GM12878 (cell line): ENCODE measurements around the gene CYP51A1. TPM values are rescaled to one million over a fixed set of nuclear protein-coding genes. Genes with fewer than 3 reads are reported as not detected.

Source experiments
- ATAC-seq: fragments of 200-7000 bp; cut with Tn5 transposase; 3 replicates; pipeline ENCODE4 v1.9.1; 2020; ENCODE audit warnings: mild to moderate bottlenecking, moderate library complexity
- BruUV-seq: library from RNA; stranded (reverse); fragments of 400-500 nt; replicated peaks from 2 replicates; lab custom pipeline; 2021; lab: Mats Ljungman, UMichigan
- CTCF ChIA-PET: fragments of 300-600 bp; sonication (Branson Sonifier 250); formaldehyde crosslinking; extraction: SDS; loops from one replicate; lab custom pipeline; 2021; ENCODE audit warnings: inconsistent platforms; lab: Yijun Ruan, JAX
- POLR2A ChIA-PET: fragments of 350-600 bp; formaldehyde crosslinking; extraction: SDS; loops from one replicate; lab custom pipeline; 2021; ENCODE audit warnings: inconsistent platforms; lab: Charles Lee
- RAD21 ChIA-PET: fragments of 300-600 bp; sonication (Branson Sonifier 250); formaldehyde crosslinking; loops from one replicate; lab custom pipeline; 2023; ENCODE audit warnings: antibody characterized with exemption; ENCODE audit not compliant: unreplicated experiment; lab: Charles Lee
- SMC1A ChIA-PET: fragments of 300-600 bp; sonication (Branson Sonifier 250); formaldehyde crosslinking; loops from one replicate; lab custom pipeline; 2023; ENCODE audit not compliant: unreplicated experiment, uncharacterized antibody; lab: Charles Lee
- DNase-seq: peaks from one replicate; pipeline ENCODE4 v3.0.0-alpha.2; 2011; ENCODE audit warnings: low read depth, low spot score
- FAIRE-seq: peaks from 3 replicates; lab custom pipeline; 2011; peaks lifted over from hg19 to GRCh38; lab: Jason Lieb, UNC
- H2AFZ ChIP-seq: 2 replicates; pipeline ENCODE4 v1.6.0; 2011; ENCODE audit warnings: low read depth, low read length, control low read depth; ENCODE audit not compliant: control insufficient read depth
- H3K27ac ChIP-seq: 2 replicates; pipeline ENCODE4 v1.5.1; 2011; ENCODE audit warnings: control low read depth; ENCODE audit not compliant: control insufficient read depth, insufficient read depth
- H3K27me3 ChIP-seq, 2 experiments: replicated peaks in 1 of 2; 2 replicates each; pipeline versions ENCODE4 v1.6.0 to v1.6.1; 2011; ENCODE audit warnings: low read length in 1 of 2; ENCODE audit not compliant: control insufficient read depth in 2 of 2, insufficient read depth in 2 of 2
- H3K36me3 ChIP-seq, 2 experiments: 2 replicates each; pipeline ENCODE4 v1.5.1; 2011; ENCODE audit warnings: low read length in 1 of 2; ENCODE audit not compliant: control insufficient read depth in 2 of 2, insufficient read depth in 2 of 2
- H3K4me1 ChIP-seq: 2 replicates; pipeline ENCODE4 v1.6.1; 2011; ENCODE audit warnings: mild to moderate bottlenecking, low read length, moderate library complexity, mixed read lengths; ENCODE audit not compliant: control insufficient read depth, insufficient read depth
- H3K4me2 ChIP-seq: 2 replicates; pipeline ENCODE4 v1.6.0; 2011; ENCODE audit warnings: control low read depth; ENCODE audit not compliant: control insufficient read depth, insufficient read depth
- H3K4me3 ChIP-seq: fragments of 200-600 bp; sonication (generic); 2 replicates; pipeline ENCODE4 v1.5.1; 2016
- H3K79me2 ChIP-seq: 2 replicates; pipeline ENCODE4 v1.6.0; 2011; ENCODE audit warnings: low read length; ENCODE audit not compliant: control insufficient read depth, insufficient read depth
- H3K9ac ChIP-seq: 2 replicates; pipeline ENCODE4 v1.8.0; 2011; ENCODE audit warnings: low read length, control low read depth, mixed read lengths; ENCODE audit not compliant: control insufficient read depth, insufficient read depth
- H3K9me3 ChIP-seq: replicated peaks from 3 replicates; pipeline ENCODE4 v1.5.1; 2011; ENCODE audit warnings: mild to moderate bottlenecking, low read length; ENCODE audit not compliant: control insufficient read depth, insufficient read depth
- H4K20me1 ChIP-seq: 2 replicates; pipeline ENCODE4 v1.6.0; 2011; ENCODE audit not compliant: control insufficient read depth, insufficient read depth
- CHD4 ChIP-seq: fragments of 200-600 bp; sonication (generic); IDR thresholded peaks from 2 replicates; pipeline ENCODE4 v1.6.1; 2016; ENCODE audit warnings: mild to moderate bottlenecking
- EED ChIP-seq: sonication (generic); IDR thresholded peaks from 2 replicates; pipeline ENCODE4 v1.6.1; 2016; ENCODE audit warnings: antibody characterized with exemption, low read depth
- EP300 ChIP-seq, 2 experiments: fragments of 150-350 bp in 1 of 2; IDR thresholded peaks; 2 replicates each; pipeline ENCODE4 v1.6.1; 2011 to 2012; ENCODE audit warnings: low read depth in 2 of 2, low read length in 2 of 2, borderline replicate concordance in 1 of 2, improper control_type of control experiment in 1 of 2, inconsistent platforms in 1 of 2; ENCODE audit not compliant: control insufficient read depth in 1 of 2
- FOXM1 ChIP-seq: IDR thresholded peaks from 2 replicates; pipeline ENCODE4 v1.6.1; 2012; ENCODE audit warnings: low read depth, mild to moderate bottlenecking, inconsistent platforms, low read length, moderate library complexity
- PBX3 ChIP-seq: IDR thresholded peaks from 2 replicates; pipeline ENCODE4 v1.6.1; 2011; ENCODE audit warnings: mild to moderate bottlenecking, low read depth, low read length, moderate library complexity; ENCODE audit not compliant: insufficient replicate concordance
- POU2F2 ChIP-seq: IDR thresholded peaks from 3 replicates; pipeline ENCODE4 v1.6.1; 2011; ENCODE audit warnings: low read depth, mild to moderate bottlenecking, low read length, borderline replicate concordance
- RAD51 ChIP-seq: fragments of 450-650 bp; IDR thresholded peaks from 2 replicates; pipeline ENCODE4 v1.6.1; 2016; ENCODE audit warnings: moderate library complexity, mild to moderate bottlenecking, inconsistent platforms
- SP1 ChIP-seq: IDR thresholded peaks from one replicate; pipeline ENCODE4 v1.6.1; 2011; ENCODE audit warnings: low read depth, low read length
- STAT1 ChIP-seq: fragments of 450-650 bp; conservative IDR thresholded peaks from 2 replicates; pipeline ENCODE4 v1.6.1; 2014; ENCODE audit warnings: antibody characterized with exemption, mild to moderate bottlenecking
- TARDBP ChIP-seq: IDR thresholded peaks from 2 replicates; pipeline ENCODE4 v1.6.1; 2016; ENCODE audit warnings: borderline replicate concordance
- ZNF592 ChIP-seq: fragments of 450-650 bp; IDR thresholded peaks from 2 replicates; pipeline ENCODE4 v1.6.1; 2017; ENCODE audit warnings: mild to moderate bottlenecking, moderate library complexity
- whole genome bisulfite sequencing: methylation state at CpG from one replicate; pipeline ENCODE4 v1.1.6; 2016; ENCODE audit warnings: low lambda C conversion rate; ENCODE audit not compliant: insufficient replicate concordance, insufficient coverage; ENCODE audit errors: missing lambda C conversion rate; 5-methylcytosine and 5-hydroxymethylcytosine counted together
- in situ Hi-C: fragments of 300-500 bp; cut with MboI; formaldehyde crosslinking; loops from 9 replicates; pipeline ENCODE4 v1.14.3; 2018; ENCODE audit warnings: mixed read lengths
- intact Hi-C: fragments of 100-400 bp; cut with micrococcal nuclease; formaldehyde crosslinking; loops from one replicate; pipeline ENCODE4 v1.14.2; 2022; ENCODE audit not compliant: unreplicated experiment
- polyA plus RNA-seq, 11 experiments: library from polyadenylated mRNA; depleted of rRNA in 4 of 11; unstranded in 6 of 11; stranded (reverse) in 5 of 11; fragments of >200 nt; fragmentation: Nextera tagmentation in 4 of 11; fragmentation: Illumina TruSeq in 1 of 11; extraction: Ambion mirVana in 4 of 11; extraction: Trizol in 1 of 11; gene quantifications; 1 replicate in 1 of 11; 2 replicates in 10 of 11; pipeline versions ENCODE4 v1.2.1 to v1.2.3, GENCODE V29; 2011 to 2016; ENCODE audit warnings: inconsistent platforms in 2 of 11, missing spikeins in 2 of 11, low read depth in 1 of 11
- total RNA-seq, 4 experiments: library from RNA; depleted of rRNA in 3 of 4; stranded (reverse); fragments of >200 nt in 3 of 4; fragmentation: Illumina TruSeq in 1 of 4; extraction: Trizol in 1 of 4; gene quantifications; 2 replicates each; pipeline versions ENCODE4 v1.2.1 to v1.2.3, GENCODE V29; 2013 to 2021
- TF ChIP-seq, protein P1 (sequence below): fragments of 450-650 bp; formaldehyde crosslinking; IDR thresholded peaks from 2 replicates; pipeline ENCODE4 v1.4.0; 2020; ENCODE audit warnings: mild to moderate bottlenecking, moderate library complexity
- TF ChIP-seq, protein P2 (sequence below): IDR thresholded peaks from 2 replicates; pipeline ENCODE4 v1.6.1; 2011; ENCODE audit warnings: borderline replicate concordance, low read depth, mild to moderate bottlenecking, moderate library complexity, mixed read lengths, low read length; ENCODE audit not compliant: insufficient read depth; ENCODE audit errors: extremely low read length

CYP51A1 gene
- total and polyA plus RNA-seq, 10 of the 15 experiments (the other 5 are each of a cell fraction or from before 2014, with no cell fraction given), result 21.5 to 113 (median 61.8) TPM

GRCh38 chr7:92115821-92116220 is 18.5 kb downstream of the CYP51A1 start (continued):
- TF ChIP-seq, protein P1, sequence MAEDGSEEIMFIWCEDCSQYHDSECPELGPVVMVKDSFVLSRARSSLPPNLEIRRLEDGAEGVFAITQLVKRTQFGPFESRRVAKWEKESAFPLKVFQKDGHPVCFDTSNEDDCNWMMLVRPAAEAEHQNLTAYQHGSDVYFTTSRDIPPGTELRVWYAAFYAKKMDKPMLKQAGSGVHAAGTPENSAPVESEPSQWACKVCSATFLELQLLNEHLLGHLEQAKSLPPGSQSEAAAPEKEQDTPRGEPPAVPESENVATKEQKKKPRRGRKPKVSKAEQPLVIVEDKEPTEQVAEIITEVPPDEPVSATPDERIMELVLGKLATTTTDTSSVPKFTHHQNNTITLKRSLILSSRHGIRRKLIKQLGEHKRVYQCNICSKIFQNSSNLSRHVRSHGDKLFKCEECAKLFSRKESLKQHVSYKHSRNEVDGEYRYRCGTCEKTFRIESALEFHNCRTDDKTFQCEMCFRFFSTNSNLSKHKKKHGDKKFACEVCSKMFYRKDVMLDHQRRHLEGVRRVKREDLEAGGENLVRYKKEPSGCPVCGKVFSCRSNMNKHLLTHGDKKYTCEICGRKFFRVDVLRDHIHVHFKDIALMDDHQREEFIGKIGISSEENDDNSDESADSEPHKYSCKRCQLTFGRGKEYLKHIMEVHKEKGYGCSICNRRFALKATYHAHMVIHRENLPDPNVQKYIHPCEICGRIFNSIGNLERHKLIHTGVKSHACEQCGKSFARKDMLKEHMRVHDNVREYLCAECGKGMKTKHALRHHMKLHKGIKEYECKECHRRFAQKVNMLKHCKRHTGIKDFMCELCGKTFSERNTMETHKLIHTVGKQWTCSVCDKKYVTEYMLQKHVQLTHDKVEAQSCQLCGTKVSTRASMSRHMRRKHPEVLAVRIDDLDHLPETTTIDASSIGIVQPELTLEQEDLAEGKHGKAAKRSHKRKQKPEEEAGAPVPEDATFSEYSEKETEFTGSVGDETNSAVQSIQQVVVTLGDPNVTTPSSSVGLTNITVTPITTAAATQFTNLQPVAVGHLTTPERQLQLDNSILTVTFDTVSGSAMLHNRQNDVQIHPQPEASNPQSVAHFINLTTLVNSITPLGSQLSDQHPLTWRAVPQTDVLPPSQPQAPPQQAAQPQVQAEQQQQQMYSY (CRISPR knock-in tag), result no peak
- TF ChIP-seq TARDBP (no peak), PBX3 (no peak), FOXM1 (no peak), SP1 (no peak), RAD51 (no peak), EED (no peak), POU2F2 (no peak)

- Histone ChIP-seq H3K27me3 (no peaks in the 10 kb centered on the region), H3K36me3 (peaks cover 0 to 22% of the 10 kb centered on the region in 2 experiments; a peak in 2 of 4 replicates), H2AFZ (no peak overlapping the region), H3K4me3 (no peak overlapping the region), H3K4me2 (no peak overlapping the region), H3K79me2 (no peaks in the 10 kb centered on the region), H3K27ac (no peak overlapping the region), H4K20me1 (no peaks in the 10 kb centered on the region), H3K9ac (no peak overlapping the region), H3K9me3 (no peaks in the 10 kb centered on the region), H3K4me1 (no peaks in the 10 kb centered on the region)
- no TSS peak for BruUV-seq
- CTCF ChIA-PET, result interaction anchor here (1.8 kb wide), 1 partner anchor 68 kb away, joined by 5 read pairs; the partner anchor contains the start of gene LRRD1
- SMC1A ChIA-PET, result no interaction called here
- DNase-seq, result no peak
- intact Hi-C loops (no loop called here), in situ Hi-C loops (no loop called here)
- POLR2A ChIA-PET, result no interaction called here
- 97% methylated on average over 2 of the region's 2 CpGs for WGBS
- no peak for ATAC-seq
- no peak for FAIRE-seq
- RAD21 ChIA-PET, result no interaction called here
- TF ChIP-seq, protein P2, sequence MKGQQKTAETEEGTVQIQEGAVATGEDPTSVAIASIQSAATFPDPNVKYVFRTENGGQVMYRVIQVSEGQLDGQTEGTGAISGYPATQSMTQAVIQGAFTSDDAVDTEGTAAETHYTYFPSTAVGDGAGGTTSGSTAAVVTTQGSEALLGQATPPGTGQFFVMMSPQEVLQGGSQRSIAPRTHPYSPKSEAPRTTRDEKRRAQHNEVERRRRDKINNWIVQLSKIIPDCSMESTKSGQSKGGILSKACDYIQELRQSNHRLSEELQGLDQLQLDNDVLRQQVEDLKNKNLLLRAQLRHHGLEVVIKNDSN, result no peak
- TF ChIP-seq ZNF592, result no peak
- TF ChIP-seq STAT1, result no peak
- no peak for TF ChIP-seq CHD4
- TF ChIP-seq POU2F2, result no peak
- TF ChIP-seq EP300 (IDR thresholded peaks at IDR 0.05; ENCODE audit: borderline replicate concordance in 1 of 2, control insufficient read depth in 1 of 2, low read depth in 2 of 2, low read length in 2 of 2), result no peak
These were observed 23.4 kb downstream of the CYP51A1 start for GRCh38 chr7:92110857-92111256.
